Gastrocnemius medialis (tissue), 4 donors: ENCODE results near the gene FGA.

Source experiments
- CTCF ChIP-seq, 5 experiments: fragments of 450-650 bp in 3 of 5; fragments of 200-600 bp in 2 of 5; sonication (generic) in 2 of 5; IDR thresholded peaks in 4 of 5; conservative IDR thresholded peaks in 1 of 5; 1 replicate in 4 of 5; 2 replicates in 1 of 5; pipeline ENCODE4 v1.5.1; 2016 to 2019; ENCODE audit warnings: antibody characterized with exemption in 5 of 5, mild to moderate bottlenecking in 3 of 5, moderate library complexity in 3 of 5
- POLR2A ChIP-seq, 2 donors: fragments of 450-650 bp; IDR thresholded peaks; one replicate each; pipeline ENCODE4 v1.6.1; 2017; ENCODE audit warnings: antibody characterized with exemption in 2 of 2, mild to moderate bottlenecking in 2 of 2, moderate library complexity in 2 of 2

DNA sequence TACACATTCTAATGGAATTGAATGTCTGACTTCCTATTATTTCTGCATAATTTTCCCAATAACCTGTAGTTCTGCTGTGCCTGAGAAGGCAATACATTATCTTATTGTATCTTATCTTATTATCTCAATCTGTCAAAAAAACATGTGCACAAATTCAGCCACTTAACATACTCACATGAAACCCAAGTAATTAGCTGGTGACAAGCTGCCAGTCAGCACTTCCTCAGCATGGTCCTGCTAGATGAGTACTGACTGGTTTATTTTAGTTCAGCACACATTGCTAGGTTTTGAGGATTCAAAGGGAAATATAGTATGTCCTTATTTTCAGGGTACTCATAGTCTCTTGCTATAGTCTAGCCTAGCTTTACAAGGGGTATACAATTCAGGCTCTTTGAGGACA is 39.8 kb upstream of the FGA start:
- TF ChIP-seq CTCF (IDR thresholded peaks at IDR 0.05 in 4 of 5, conservative IDR thresholded peaks at IDR 0.05 in 1 of 5) (no peak), POLR2A (IDR thresholded peaks at IDR 0.05) (no peak)
